OCI-LY3 (cell line): ENCODE data around the gene PIK3CB.

Experiments used
- CTCF ChIP-seq: fragments of 200-600, 300-600 bp; sonication (generic); IDR thresholded peaks from 2 replicates; pipeline ENCODE4 v1.5.1; 2014; ENCODE audit warnings: antibody characterized with exemption, low read length, low read depth
- EZH2phosphoT487 ChIP-seq: fragments of 200-600 bp; shearing (Covaris generic); IDR thresholded peaks from 2 replicates; pipeline ENCODE4 v1.6.1; 2018; ENCODE audit warnings: antibody characterized with exemption, mixed run types, low read depth

GRCh38 chr3:138694287-138695007, 140.3 kb downstream of the PIK3CB start:
- no peak for TF ChIP-seq CTCF
- no peak for TF ChIP-seq EZH2phosphoT487
